ENCODE results near the gene SDHB. TPM values are rescaled to one million over a fixed set of nuclear protein-coding genes. Genes with fewer than 3 reads are reported as not detected.
A peak's percentile ranks its signal among the peaks of the same experiment; 100 is the strongest.

Gene SDHB
- total RNA-seq, 1 experiment from 2014 or later, result 212 TPM

DNA sequence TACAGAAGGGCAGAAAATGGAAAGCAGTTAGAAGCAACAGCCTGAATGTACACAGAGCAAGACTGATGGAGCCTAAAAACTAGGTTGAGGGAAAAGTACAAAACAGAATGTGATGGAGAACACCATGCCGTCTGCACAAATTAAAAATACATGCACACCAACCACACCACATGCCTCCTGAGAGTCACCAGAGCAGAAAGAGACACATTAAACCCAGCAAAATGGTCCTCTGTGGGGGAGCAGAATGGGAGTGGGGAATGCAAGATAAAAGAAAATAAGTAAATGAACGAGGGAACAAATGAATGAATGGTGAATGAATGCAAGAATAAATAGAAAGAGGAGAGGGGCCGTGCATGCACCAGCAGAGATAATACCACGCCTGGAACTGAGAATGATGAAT, 41.3 kb upstream of the SDHB start:
- CTCF ChIA-PET, result no interaction called here

DNA sequence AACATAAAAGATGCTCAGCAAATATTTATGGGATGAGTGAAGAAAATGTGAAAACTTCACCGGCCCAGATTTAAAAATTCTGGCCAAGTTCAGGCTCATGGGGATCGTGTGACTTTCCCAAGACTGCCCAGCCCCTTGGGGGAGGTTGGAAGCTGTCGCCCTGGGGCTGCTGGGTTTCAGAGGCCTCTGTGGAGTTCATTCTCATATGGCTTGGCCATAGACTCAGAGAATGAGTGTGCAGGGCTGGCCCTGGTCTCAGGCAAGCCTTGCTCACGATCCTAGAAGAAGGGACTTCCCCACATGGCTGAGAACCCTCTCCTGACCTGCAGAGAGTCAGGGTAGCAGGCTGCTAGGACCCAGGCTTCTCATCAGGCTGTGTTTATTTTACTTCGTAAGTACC, 40.8 kb upstream of the SDHB start:
- no peaks in the 10 kb centered on the region for H3K27me3 ChIP-seq (ENCODE audit: control insufficient read depth, insufficient read depth, low read length)
- H3K4me1 ChIP-seq (ENCODE audit: control insufficient read depth, insufficient read depth, low read length), result peaks cover 30% of the 10 kb centered on the region
- ATAC-seq (no peak), DNase-seq (ENCODE audit: low read depth, low spot score) (no peak)
- intact Hi-C loops (cut with micrococcal nuclease; ENCODE audit: unreplicated experiment), result no loop called here
- H3K27ac ChIP-seq (ENCODE audit: low read length), result peak overlapping the region; percentile 14; the same call in 1 of the 2 replicates
- H3K36me3 ChIP-seq (ENCODE audit: control insufficient read depth, insufficient read depth, low read length), result no peaks in the 10 kb centered on the region
- no peaks in the 10 kb centered on the region for H3K9me3 ChIP-seq (ENCODE audit: control insufficient read depth, insufficient read depth, low read depth, low read length)
- in situ Hi-C loops (cut with HindIII; ENCODE audit: low pct_unique_long_range_greater_than_20kb, low sequenced_read_pairs), result no loop called here
- CTCF ChIA-PET, result no interaction called here
- POLR2A ChIA-PET, result no interaction called here
- TF ChIP-seq TCF7L2 (IDR thresholded peaks at IDR 0.05; ENCODE audit: low read depth, low read length), result no peak
- TF ChIP-seq POLR2AphosphoS5 (IDR thresholded peaks at IDR 0.05; ENCODE audit: low read depth, low read length), result no peak
- no peak for TF ChIP-seq SIN3A (IDR thresholded peaks at IDR 0.05; ENCODE audit: borderline replicate concordance, insufficient read depth, low read depth, low read length)
- no peak overlapping the region for H3K4me3 ChIP-seq (ENCODE audit: low read depth in 2 of 2, low read length in 2 of 2)
- BruUV-seq (replicated peaks), result no TSS peak

More for the DNA sequence above, 41.3 kb upstream of the SDHB start:
- no peaks in the 10 kb centered on the region for H3K27me3 ChIP-seq (ENCODE audit: control insufficient read depth, insufficient read depth, low read length)
- TF ChIP-seq TCF7L2 (IDR thresholded peaks at IDR 0.05; ENCODE audit: low read depth, low read length), result no peak
- peaks cover 26% of the 10 kb centered on the region for H3K4me1 ChIP-seq (ENCODE audit: control insufficient read depth, insufficient read depth, low read length)
- no peak for DNase-seq (ENCODE audit: low read depth, low spot score)
- no peaks in the 10 kb centered on the region for H3K36me3 ChIP-seq (ENCODE audit: control insufficient read depth, insufficient read depth, low read length)
- no peak overlapping the region for H3K4me3 ChIP-seq (ENCODE audit: low read depth in 2 of 2, low read length in 2 of 2)
- H3K27ac ChIP-seq (ENCODE audit: low read length), result no peak overlapping the region
- no peak for ATAC-seq
- in situ Hi-C loops (cut with HindIII; ENCODE audit: low pct_unique_long_range_greater_than_20kb, low sequenced_read_pairs), result no loop called here
- no peaks in the 10 kb centered on the region for H3K9me3 ChIP-seq (ENCODE audit: control insufficient read depth, insufficient read depth, low read depth, low read length)
- intact Hi-C loops (cut with micrococcal nuclease; ENCODE audit: unreplicated experiment), result no loop called here
- no TSS peak for BruUV-seq (replicated peaks)
- POLR2A ChIA-PET, result no interaction called here

DNA sequence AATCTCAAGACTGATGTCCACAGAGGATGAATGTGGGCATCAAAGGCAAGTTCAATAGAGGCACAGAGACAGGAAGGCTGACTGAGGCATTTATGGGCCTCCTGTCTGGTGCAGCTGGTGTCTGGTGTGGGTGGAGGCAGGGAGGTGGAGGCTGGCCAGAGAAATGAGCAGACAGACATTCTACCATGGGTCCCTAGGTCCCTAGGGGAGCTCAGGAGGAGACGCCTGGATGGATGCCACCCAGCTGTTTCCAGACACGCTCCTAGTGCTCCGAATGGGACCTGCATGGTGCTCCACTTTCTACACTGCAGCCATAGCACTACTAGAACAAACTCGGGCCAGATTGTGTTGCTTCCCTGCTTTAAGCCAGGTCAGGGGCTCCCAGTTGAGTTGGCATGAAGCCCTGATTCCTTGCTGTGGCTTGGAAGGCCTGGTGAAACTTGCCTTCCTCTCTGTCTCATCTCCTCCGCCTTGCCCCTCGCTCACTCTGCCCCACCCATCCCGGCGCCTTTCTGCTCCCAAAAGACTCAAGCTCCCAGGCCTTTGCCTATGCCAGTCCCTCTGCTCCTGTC, 40.1 kb upstream of the SDHB start:
- ATAC-seq, result no peak
- Histone ChIP-seq H3K4me1 (ENCODE audit: control insufficient read depth, insufficient read depth, low read length) (peaks cover 27% of the 10 kb centered on the region), H3K27ac (ENCODE audit: low read length) (no peak overlapping the region), H3K4me3 (ENCODE audit: low read depth in 2 of 2, low read length in 2 of 2) (no peak overlapping the region), H3K27me3 (ENCODE audit: control insufficient read depth, insufficient read depth, low read length) (no peaks in the 10 kb centered on the region), H3K9me3 (ENCODE audit: control insufficient read depth, insufficient read depth, low read depth, low read length) (no peaks in the 10 kb centered on the region), H3K36me3 (ENCODE audit: control insufficient read depth, insufficient read depth, low read length) (no peaks in the 10 kb centered on the region)
- intact Hi-C loops (cut with micrococcal nuclease; ENCODE audit: unreplicated experiment), result no loop called here
- BruUV-seq (replicated peaks), result no TSS peak
- DNase-seq (ENCODE audit: low read depth, low spot score), result no peak
- in situ Hi-C loops (cut with HindIII; ENCODE audit: low pct_unique_long_range_greater_than_20kb, low sequenced_read_pairs), result no loop called here
- TF ChIP-seq SIN3A (IDR thresholded peaks at IDR 0.05; ENCODE audit: borderline replicate concordance, insufficient read depth, low read depth, low read length) (no peak), POLR2AphosphoS5 (IDR thresholded peaks at IDR 0.05; ENCODE audit: low read depth, low read length) (peak; percentile 83; the same call in 1 of the 2 replicates), TCF7L2 (IDR thresholded peaks at IDR 0.05; ENCODE audit: low read depth, low read length) (no peak)
- TF ChIP-seq, protein P1, sequence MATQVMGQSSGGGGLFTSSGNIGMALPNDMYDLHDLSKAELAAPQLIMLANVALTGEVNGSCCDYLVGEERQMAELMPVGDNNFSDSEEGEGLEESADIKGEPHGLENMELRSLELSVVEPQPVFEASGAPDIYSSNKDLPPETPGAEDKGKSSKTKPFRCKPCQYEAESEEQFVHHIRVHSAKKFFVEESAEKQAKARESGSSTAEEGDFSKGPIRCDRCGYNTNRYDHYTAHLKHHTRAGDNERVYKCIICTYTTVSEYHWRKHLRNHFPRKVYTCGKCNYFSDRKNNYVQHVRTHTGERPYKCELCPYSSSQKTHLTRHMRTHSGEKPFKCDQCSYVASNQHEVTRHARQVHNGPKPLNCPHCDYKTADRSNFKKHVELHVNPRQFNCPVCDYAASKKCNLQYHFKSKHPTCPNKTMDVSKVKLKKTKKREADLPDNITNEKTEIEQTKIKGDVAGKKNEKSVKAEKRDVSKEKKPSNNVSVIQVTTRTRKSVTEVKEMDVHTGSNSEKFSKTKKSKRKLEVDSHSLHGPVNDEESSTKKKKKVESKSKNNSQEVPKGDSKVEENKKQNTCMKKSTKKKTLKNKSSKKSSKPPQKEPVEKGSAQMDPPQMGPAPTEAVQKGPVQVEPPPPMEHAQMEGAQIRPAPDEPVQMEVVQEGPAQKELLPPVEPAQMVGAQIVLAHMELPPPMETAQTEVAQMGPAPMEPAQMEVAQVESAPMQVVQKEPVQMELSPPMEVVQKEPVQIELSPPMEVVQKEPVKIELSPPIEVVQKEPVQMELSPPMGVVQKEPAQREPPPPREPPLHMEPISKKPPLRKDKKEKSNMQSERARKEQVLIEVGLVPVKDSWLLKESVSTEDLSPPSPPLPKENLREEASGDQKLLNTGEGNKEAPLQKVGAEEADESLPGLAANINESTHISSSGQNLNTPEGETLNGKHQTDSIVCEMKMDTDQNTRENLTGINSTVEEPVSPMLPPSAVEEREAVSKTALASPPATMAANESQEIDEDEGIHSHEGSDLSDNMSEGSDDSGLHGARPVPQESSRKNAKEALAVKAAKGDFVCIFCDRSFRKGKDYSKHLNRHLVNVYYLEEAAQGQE (IDR thresholded peaks at IDR 0.05; ENCODE audit: insufficient read depth in 1 of 2, low read depth in 2 of 2, low read length in 1 of 2), result no peak
- TF ChIP-seq, protein P2, sequence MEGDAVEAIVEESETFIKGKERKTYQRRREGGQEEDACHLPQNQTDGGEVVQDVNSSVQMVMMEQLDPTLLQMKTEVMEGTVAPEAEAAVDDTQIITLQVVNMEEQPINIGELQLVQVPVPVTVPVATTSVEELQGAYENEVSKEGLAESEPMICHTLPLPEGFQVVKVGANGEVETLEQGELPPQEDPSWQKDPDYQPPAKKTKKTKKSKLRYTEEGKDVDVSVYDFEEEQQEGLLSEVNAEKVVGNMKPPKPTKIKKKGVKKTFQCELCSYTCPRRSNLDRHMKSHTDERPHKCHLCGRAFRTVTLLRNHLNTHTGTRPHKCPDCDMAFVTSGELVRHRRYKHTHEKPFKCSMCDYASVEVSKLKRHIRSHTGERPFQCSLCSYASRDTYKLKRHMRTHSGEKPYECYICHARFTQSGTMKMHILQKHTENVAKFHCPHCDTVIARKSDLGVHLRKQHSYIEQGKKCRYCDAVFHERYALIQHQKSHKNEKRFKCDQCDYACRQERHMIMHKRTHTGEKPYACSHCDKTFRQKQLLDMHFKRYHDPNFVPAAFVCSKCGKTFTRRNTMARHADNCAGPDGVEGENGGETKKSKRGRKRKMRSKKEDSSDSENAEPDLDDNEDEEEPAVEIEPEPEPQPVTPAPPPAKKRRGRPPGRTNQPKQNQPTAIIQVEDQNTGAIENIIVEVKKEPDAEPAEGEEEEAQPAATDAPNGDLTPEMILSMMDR (IDR thresholded peaks at IDR 0.05), result no peak
- CTCF ChIA-PET, result no interaction called here
- POLR2A ChIA-PET, result no interaction called here
